Lung (tissue), 12 donors: ENCODE data around the gene CATSPERZ. TPM values are rescaled to one million over a fixed set of nuclear protein-coding genes. Genes with fewer than 3 reads are reported as not detected.

Source experiments
- ATAC-seq: fragments of 200-7000 bp; cut with Tn5 transposase; one replicate; pipeline ENCODE4 v1.9.1; 2020; ENCODE audit warnings: moderate number of reproducible peaks; ENCODE audit not compliant: insufficient read depth, low FRiP score
- DNase-seq, 3 donors: peaks; one replicate each; pipeline ENCODE4 v3.0.0-alpha.2; 2013 to 2017
- H3K27ac ChIP-seq, 2 donors: one replicate each; pipeline ENCODE4 v1.5.1; 2013; ENCODE audit warnings: mild to moderate bottlenecking in 2 of 2, moderate library complexity in 2 of 2, control low read depth in 1 of 2, inconsistent platforms in 1 of 2, low read depth in 1 of 2, low read length in 1 of 2
- H3K27me3 ChIP-seq, 3 donors: one replicate each; pipeline ENCODE4 v1.5.1; 2013; ENCODE audit warnings: low read length in 2 of 3; ENCODE audit not compliant: control insufficient read depth in 3 of 3, insufficient read depth in 3 of 3
- H3K36me3 ChIP-seq, 4 donors: one replicate each; pipeline ENCODE4 v1.5.1; 2013; ENCODE audit warnings: low read length in 4 of 4, mild to moderate bottlenecking in 1 of 4, moderate library complexity in 1 of 4; ENCODE audit not compliant: control insufficient read depth in 4 of 4, insufficient read depth in 4 of 4
- H3K4me1 ChIP-seq, 5 donors: one replicate each; pipeline ENCODE4 v1.5.1; 2013; ENCODE audit warnings: low read length in 5 of 5, mild to moderate bottlenecking in 2 of 5, moderate library complexity in 1 of 5; ENCODE audit not compliant: control insufficient read depth in 5 of 5, insufficient read depth in 5 of 5
- H3K4me3 ChIP-seq: one replicate; pipeline ENCODE4 v1.5.1; 2013; ENCODE audit warnings: mild to moderate bottlenecking, control low read depth, moderate library complexity
- H3K9ac ChIP-seq, 2 donors: one replicate each; pipeline ENCODE4 v1.5.1; 2013; ENCODE audit warnings: low read length in 2 of 2, control low read depth in 1 of 2; ENCODE audit not compliant: insufficient read depth in 1 of 2
- H3K9me3 ChIP-seq, 4 donors: one replicate each; pipeline ENCODE4 v1.5.1; 2013; ENCODE audit warnings: low read length in 3 of 4, mild to moderate bottlenecking in 1 of 4, moderate library complexity in 1 of 4; ENCODE audit not compliant: control insufficient read depth in 4 of 4, insufficient read depth in 3 of 4
- CTCF ChIP-seq: IDR thresholded peaks from 2 replicates; pipeline ENCODE4 v1.5.1; 2012; ENCODE audit warnings: mild to moderate bottlenecking; ENCODE audit errors: control extremely low read depth, extremely low read depth
- WGBS, 2 donors: extraction: QIAGEN DNeasy Blood & Tissue Kit; methylation state at CpG; one replicate each; pipeline ENCODE4 v1.1.7; 2013; 5-methylcytosine and 5-hydroxymethylcytosine counted together
- polyA plus RNA-seq, 2 donors: library from polyadenylated mRNA; stranded (reverse); fragments of 200-250 nt; gene quantifications; one replicate each; pipeline ENCODE4 v1.2.1, GENCODE V29; 2013
- total RNA-seq, 2 donors: library from RNA; depleted of rRNA in 1 of 2; stranded (reverse); fragments of >200 nt in 1 of 2; gene quantifications; one replicate each; pipeline ENCODE4 v1.2.1, GENCODE V29; 2014 to 2021
- donor health status: control.
- donor health status: control.
- donor health status: Bipolar disorder and iron deficiency.
- donor health status: healthy.
- donor health status: DM: yes; HTN: yes; CAD: no.

Gene CATSPERZ
- total and polyA plus RNA-seq, 4 donors = 0.31 to 0.98 (median 0.67) TPM; not detected in 1

DNA sequence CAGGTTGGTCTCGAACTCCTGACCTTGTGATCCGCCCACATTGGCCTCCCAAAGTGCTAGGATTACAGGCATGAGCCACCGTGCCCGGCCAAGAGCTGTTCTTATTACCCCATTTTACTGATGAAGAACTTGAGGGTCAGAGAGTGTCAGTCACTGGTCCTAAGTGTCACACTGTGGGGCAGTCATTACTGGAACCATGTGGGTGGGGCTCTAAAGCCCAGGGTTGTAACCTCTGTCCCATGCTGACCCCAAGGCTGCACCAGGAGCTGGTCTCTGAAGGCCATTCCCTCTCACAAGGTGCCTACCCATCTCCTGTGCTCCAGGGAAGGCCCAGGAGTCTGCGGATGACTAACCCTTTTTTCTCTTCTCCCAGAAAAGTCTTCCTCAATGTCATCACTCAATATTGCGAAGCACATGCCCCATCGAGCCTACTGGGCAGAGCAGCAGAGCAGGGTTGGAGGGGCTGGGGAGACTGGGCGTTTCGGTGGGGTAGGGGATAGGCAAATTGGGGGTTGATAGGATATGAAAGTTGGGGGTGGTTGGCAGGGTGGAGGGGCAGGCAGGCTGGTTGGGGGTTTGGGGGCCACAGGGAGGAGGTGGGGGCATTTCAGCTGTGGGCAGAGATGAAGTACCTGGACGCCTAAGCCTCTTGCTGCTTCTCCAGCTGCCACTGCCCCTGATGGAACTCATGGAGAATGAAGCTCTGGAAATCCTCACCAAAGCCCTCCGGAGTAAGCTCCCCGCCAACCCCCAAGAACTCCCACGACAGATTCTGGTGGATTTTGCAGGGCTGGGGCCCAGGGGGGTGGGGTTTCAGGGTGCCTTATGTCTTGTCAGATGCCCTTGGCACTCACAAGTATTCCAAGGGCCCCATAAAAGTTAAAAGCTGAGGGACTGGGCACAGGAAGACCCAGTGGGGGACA lies 3.2 kb downstream of the CATSPERZ start:
- Histone ChIP-seq H3K36me3 (no peaks in the 10 kb centered on the region), H3K4me3 (no peak overlapping the region), H3K27me3 (peaks cover 0 to 32% (median 27%) of the 10 kb centered on the region in 3 donors), H3K9ac (no peak overlapping the region), H3K4me1 (peaks cover 0 to 31% (median 8%) of the 10 kb centered on the region in 5 donors), H3K27ac (peak overlapping the region in 1 of 2 donors; percentile 96), H3K9me3 (no peaks in the 10 kb centered on the region)
- ATAC-seq = no peak
- DNase-seq = no peak
- TF ChIP-seq CTCF = no peak
- WGBS, 2 donors = 86 to 87% methylated on average over 13 of the region's 13 CpGs

DNA sequence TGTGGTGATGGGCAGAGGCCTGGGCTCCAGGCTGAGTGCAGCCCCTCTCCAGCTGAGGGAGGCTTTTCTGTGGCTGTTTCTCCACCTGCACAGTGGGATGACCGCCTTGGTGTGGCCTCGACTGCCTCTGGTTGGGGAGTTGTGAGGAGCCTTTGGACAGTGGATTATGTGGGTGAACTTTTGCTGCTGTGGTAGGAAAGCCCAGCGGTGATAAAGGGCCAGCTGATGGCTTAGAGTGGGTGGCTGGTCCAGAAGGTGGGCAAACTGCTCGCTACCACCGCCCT lies 3.8 kb downstream of the CATSPERZ start:
- ATAC-seq (no peak), DNase-seq (no peak)
- Histone ChIP-seq H3K4me1 (peaks cover 0 to 29% (median 8%) of the 10 kb centered on the region in 5 donors), H3K9me3 (no peaks in the 10 kb centered on the region), H3K9ac (no peak overlapping the region), H3K27me3 (peaks cover 0 to 26% (median 21%) of the 10 kb centered on the region in 3 donors), H3K27ac (peak overlapping the region in 1 of 2 donors; percentile 96), H3K4me3 (no peak overlapping the region), H3K36me3 (no peaks in the 10 kb centered on the region)
- 46 to 50% methylated on average over 5 of the region's 5 CpGs for WGBS, 2 donors
- no peak for TF ChIP-seq CTCF

- TF ChIP-seq CTCF = peak; percentile 76
- Histone ChIP-seq H3K4me1 (peaks cover 0 to 24% (median 7%) of the 10 kb centered on the region in 5 donors), H3K36me3 (no peaks in the 10 kb centered on the region), H3K9ac (peak overlapping the region in 1 of 2 donors; percentile 66), H3K9me3 (no peaks in the 10 kb centered on the region), H3K27ac (peak overlapping the region; percentile 87 to 96), H3K27me3 (peaks cover 0 to 25% (median 19%) of the 10 kb centered on the region in 3 donors), H3K4me3 (peak overlapping the region; percentile 29)
- peak; percentile 33 for ATAC-seq
- 0 to 1% methylated on average over 44 to 46 of the region's 46 CpGs for WGBS, 2 donors
- peak; percentile 87 to 90 (median 90) for DNase-seq
These were observed 4.3 kb downstream of the CATSPERZ start for GRCh38 chr11:64304316-64305072.
